Right lung (tissue), 5 donors: ENCODE results near the gene SPTLC2. TPM values are rescaled to one million over a fixed set of nuclear protein-coding genes. Genes with fewer than 3 reads are reported as not detected.

ENCODE experiments used
- DNase-seq, 2 donors: peaks; one replicate each; pipeline ENCODE4 v3.0.0-alpha.2; 2013
- polyA plus RNA-seq, 5 donors: library from polyadenylated mRNA; unstranded; fragments of 120-200 nt; gene quantifications; one replicate each; pipeline versions ENCODE4 v1.2.1 to v1.2.3, GENCODE V29; 2013; ENCODE audit warnings: inconsistent platforms in 1 of 5, low replicate concordance in 1 of 5; ENCODE audit not compliant: insufficient read length in 5 of 5, insufficient read depth in 1 of 5

The SPTLC2 gene
- polyA plus RNA-seq, 5 donors: 22.7 to 37.2 (median 34.9) TPM

DNA sequence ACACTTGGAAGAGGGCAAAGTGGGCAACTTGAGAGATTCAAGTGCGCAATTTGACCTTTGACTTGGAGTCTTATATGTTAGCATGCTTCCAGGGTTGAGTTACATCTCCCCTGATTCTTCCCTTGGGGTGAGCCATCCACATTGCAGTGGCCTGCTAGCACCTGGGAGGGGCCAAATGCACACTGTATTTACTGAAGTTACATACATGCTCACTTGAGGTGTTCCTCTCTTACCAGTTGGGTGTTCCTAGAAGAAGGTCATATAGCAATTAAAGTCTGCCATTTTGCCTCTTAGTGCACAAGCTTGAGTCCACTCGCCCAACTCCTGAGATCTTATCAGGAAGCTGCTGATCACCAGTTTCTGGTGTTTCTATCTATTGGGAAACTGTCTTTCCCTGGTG is 13.7 kb upstream of the SPTLC2 start:
- no peak for DNase-seq

DNA sequence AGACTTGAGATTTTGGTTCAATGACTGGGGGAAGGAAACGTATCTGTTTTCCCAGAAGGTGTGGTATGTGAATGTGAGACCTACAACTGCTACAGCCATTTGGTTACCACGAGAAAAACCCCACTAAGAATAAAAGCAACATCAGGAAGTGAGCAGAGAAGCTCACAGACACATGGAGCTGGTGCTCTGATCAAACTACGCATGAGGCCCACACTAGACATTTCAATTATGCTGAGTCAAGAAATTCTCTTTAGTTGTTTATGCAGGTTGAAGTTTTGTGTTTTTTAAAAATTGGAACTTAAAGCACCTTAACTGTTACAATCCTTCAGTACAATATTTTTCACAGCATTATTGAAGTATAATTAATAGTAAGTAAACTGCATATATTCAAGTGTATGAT is 8.9 kb upstream of the SPTLC2 start:
- no peak for DNase-seq

DNA sequence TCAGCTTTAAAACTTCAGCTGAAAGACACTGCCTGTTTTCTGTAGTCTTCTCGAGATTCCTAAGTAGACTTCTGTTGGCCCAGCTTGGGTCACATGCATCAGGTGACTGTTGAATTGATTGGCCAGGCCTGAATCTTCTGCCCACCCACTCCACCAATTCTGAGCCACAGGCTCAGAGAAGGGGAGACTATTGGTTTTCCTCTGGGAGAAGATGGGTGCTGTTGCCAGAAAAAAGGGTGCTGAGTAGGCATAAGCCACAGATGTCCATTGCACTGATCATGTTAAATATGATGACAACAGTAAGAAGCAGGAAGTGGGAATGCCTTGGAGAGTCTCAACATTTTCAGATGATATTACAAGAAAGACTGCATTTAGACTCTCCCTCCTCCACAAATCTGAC is 6.8 kb upstream of the SPTLC2 start:
- DNase-seq: no peak

DNA sequence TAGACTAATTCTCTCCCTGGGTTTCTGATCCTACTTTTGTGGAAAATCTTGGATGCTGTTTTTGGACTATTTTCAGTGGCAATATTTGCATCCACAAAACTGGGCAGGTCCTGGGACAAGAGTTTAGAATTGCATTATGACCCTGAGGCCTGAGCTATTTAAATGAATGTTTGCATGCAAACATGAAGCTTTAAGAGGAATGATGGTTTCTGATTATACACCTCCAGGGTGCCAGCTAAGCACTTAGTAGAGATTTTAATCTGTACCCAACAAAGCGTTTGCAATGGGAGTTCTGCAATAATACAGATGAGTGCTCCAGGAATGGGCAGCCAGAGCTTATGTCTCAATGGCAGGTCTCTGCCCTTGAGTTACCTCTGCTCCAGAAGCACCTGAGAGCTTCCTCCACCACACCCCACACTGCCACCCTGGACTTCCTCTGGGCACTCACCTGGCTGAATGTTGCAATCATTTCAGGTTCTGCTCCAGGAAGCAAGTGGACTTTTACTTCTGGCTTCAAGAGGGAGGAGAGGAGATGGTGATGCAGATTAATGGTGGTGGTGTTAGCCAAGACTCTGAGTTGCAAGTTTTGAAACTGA is 6.0 kb upstream of the SPTLC2 start:
- no peak for DNase-seq

DNA sequence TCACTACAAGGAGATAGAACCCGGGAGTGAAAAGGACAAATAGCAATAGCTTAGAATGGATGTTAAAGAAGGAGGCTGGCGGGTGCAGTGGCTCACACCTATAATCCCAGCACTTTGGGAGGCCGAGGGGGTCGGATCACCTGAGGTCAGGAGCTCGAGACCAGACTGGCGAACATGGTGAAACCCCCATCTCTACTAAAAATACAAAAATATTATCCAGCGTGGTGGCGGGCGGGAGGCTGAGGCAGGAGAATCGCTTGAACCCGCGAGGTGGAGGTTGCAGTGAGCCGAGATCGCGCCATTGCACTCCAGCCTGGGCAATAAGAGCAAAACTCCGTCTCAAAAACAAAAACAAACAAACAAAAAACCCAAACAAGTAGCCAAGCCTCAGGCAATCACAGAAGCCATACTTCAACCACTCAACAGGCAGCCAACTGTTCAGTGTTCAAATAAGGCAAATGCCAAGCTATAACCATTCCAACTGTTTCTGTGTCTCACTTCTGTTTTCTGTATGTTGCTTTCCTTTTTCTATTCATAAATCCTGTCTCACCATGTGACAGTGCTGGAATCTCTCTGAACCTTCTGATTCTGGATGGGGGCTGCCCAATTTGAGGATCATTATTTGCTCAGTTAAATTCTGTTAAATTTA is 3.9 kb upstream of the SPTLC2 start:
- DNase-seq: no peak

DNA sequence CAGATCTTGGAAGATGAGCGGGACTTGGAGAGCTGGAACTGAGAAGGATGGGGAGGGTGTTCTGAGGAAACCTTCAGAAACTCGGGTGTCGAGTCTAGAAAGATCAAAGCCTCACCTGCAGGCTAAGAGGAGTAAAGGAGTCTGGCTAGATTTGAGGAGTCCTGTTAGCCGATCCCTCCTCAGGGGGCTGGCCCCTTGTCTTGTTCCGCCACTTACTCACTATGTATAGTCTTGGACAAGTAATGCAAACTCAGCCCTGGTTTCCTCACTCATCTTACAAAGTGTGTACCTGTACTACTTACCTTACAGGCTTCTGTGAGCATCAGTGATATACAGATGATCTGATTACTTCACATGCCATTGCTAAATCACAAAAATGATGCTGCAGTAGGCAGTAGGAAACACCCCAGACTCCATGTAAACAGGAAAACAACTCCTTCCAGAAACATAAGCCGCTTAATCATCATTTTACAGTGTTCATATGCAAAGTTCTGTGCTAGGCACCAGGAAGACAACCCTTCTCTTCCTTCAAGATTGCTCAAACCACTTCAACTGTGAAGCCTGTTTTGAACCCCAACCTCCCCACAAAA is 2.0 kb upstream of the SPTLC2 start:
- no peak for DNase-seq

DNA sequence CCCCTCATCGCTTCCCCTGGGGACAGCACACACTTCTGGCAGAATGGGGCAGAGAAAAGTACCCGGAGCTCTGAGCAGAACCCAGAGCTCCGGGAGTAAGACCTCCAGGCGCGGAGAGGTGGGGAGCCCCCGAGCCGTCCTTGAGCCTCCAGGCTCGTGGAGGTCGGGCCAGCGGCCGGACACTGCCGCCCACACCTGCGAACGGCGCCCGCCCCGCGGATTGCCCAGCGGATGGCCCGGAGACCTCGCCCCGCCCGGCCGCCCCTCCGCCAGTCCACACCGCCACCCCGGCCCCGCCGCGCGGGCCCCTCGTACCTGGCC is 344 bp downstream of the SPTLC2 start:
- no peak for DNase-seq

DNA sequence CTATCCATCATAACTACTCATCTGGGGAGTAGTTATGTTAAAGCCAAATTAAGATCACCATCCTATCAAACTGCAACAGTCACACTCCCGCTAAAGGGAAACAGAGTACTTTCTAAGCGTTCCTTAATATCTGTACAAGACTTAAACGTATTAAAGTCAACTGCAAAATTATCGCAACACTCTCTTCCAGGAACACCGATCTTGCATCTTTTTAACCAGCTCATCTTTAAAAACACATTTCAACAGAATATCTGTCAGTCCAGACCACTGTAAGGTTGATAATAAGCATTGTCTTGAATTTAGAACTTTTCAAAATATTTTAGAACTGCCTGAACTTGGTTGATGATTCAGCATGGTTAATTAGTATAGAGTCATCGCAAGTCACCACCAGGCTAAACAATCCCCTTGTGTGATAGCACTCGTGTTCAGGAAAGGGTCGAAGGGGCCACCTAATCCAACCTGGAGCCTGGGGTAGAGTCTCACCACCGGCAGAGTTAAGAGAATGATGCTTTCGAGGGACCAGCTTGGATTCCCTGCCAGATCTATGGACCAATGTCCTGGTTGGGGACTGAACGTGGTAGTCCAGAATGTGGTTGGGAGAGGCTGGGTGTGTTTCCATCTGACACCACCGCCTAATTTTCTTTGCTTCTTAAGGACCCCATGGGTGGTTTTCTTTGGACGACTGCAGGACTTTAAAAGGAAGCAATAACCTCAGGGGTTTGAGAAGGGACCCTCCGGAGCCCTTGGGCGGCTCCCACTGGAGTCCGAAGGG is 890 bp downstream of the SPTLC2 start:
- no peak for DNase-seq

DNA sequence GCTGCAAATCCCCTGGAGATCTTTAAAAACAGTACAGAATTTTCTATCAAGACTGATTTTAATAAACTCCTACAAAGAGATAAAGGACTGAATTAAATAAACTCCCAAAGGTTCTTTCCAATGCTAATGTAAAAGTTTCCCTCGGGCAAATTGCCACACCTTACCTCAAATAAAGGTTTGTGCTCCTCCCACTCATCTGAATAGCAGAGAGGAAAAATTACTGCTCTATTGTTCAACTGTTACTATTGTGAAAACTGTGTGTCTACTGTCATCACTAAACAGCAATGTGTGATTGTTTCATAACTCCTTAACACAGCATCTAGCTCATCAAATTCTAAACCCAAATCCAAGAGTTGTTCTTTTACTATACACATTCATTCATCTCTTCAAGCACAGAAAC is 3.2 kb downstream of the SPTLC2 start:
- no peak for DNase-seq

DNA sequence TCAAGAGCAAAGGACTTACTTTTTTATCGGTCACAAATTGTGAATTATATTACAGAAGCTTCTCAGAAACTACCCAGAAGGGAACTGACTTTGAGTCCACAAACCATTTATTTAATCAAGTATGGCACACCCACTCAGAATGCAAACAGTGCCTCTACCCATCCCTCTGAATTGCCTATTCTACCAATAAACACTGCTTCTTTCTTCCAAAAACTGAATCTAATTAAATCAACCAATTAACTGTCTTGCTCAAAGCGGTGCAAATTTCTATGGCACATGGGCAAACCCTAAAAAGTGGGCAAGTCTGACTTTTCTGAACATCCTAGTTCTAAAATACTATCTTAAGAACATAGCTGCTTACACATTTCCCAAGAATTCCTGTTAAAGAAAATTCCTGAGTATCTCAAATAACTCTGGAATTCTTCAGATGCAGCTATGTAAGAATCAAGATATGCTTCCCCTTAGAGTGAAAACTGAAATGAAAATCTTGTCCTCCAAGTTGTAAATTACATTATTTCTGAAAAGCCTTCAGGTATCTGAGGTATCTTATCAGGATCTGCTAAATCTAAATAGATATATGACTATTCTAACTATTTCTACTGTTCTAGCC is 4.3 kb downstream of the SPTLC2 start:
- no peak for DNase-seq

DNA sequence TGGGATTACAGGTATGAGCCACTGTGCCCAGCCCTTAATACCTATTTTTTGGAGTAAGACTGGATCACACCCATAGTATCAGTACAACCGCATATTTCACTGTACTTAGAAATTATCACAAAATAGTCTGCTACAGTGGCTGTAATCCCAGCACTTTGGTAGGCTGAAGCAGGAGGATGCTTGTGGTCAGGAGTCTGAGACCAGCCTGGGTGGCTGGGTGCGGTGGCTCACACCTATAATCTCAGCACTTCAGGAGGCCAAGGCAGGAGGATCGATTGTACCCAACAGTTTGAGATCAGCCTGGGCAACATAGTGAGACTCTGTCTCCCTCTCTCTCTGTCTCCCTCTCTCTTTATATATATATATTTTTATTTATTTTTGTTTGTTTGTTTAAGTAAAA is 5.9 kb downstream of the SPTLC2 start:
- no peak for DNase-seq

DNA sequence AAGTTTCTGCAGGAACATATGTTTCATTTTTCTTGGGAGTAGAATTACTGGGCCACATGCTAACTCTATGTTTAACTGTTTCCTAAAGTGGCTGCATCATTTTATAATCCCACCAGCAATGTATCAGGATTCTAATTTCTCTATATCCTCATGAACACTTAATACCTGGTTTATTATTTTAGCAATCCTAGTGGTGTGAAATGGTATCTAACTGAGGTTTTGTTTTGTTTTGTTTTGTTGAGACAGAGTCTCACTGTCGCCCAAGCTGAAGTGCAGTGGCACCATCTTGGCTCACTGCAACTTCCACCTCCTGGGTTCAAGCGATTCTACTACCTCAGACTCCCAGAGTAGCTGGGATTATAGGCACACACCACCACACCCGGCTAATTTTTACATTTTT is 6.5 kb downstream of the SPTLC2 start:
- no peak for DNase-seq

DNA sequence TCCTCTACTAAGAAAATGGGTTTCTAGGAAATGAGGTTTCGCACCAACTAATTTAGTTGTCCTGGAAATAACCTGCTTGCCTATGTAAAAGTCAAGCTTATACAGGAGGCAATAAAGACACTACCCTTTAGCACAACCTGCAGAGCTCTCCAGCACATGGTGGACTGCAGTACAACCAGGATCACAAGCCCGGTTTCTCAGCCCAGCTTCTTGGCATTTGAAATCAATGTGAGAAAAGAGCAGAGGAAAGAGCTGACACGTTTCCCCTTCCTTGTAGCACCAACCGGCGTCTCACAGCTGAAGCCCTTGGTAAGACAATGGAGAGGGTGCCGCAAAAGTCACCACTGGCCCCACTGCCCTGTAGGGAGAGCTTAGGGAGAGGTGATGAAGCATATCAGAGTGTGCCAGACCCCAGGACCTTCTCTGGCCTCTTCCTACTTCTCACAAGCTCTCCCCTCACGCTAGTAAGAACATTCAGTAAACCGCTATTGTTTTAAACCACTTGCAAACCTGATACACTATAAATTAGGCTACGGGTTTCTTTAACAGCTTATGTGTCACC is 8.6 kb downstream of the SPTLC2 start:
- DNase-seq: no peak

DNA sequence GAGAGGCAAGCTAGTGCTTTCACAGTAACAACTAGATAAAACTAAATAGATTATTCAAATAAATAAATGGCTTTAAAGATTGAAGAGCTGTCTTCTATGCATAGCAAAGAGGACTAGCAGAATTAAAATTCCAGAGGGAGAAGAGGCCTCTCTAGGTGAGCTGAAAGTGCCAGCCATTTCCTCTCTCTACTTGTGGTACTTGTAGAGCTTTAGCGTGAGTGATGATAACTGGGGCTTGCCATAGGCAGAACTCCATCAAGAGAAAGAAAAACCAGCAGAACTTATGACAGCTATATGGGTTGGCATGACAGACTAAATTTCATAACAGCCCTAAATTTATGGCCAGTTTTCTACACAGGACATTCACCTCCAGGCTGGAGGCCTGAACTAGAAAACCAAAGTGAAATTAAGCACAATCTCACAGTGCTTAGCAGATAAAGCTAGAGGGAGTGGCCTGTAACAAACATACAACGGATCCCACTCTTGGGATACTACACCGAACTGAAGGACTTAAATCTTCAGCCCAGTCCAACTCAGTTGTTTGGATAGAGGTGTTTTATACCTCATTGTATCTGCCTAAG is 11.0 kb downstream of the SPTLC2 start:
- no peak for DNase-seq

DNA sequence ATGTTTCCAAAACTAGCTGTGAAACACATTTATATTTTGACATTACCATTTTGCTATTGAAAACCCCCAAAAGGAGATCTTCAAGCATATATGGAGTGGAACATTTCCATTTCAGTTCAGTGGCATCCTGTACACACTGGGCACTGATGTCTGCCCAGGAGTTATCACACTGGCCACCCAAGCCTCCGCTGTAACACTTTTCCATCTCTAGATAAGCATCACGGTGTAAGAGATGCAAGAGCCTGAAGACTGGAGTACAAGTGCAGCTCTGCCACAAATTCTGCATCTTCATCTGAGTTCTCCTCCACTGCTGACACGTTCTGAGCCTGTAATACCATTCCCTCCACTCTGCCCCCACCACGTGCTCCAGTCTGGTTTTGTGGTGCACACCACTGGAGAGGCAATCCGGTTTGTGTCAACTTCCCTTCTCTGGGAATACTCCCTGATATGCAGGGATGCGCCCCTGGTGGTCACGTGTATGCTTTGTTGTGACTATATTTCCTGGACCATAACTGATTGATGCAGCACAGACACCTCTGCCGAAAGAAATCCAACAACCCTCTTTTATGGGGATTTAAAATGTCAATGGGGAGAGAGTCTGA is 12.7 kb downstream of the SPTLC2 start:
- DNase-seq: no peak

DNA sequence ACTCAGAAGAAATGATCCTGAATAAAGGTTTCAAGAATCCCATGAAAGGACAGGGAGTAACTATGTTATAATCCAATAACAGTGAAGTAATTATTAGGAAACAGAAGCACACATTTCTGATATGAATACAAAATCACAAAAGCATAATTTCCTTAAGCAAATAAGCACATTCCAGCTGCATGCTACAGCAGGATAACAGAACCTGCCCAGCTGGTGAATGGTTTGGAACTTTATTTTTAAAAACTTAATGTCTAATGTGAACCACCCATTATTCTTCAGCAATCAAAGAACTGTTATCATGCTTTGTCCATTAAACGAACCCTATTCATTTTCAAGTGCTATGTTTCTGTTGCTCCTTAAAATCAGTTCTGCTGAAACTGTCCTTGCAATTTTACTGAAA is 13.4 kb downstream of the SPTLC2 start:
- no peak for DNase-seq

DNA sequence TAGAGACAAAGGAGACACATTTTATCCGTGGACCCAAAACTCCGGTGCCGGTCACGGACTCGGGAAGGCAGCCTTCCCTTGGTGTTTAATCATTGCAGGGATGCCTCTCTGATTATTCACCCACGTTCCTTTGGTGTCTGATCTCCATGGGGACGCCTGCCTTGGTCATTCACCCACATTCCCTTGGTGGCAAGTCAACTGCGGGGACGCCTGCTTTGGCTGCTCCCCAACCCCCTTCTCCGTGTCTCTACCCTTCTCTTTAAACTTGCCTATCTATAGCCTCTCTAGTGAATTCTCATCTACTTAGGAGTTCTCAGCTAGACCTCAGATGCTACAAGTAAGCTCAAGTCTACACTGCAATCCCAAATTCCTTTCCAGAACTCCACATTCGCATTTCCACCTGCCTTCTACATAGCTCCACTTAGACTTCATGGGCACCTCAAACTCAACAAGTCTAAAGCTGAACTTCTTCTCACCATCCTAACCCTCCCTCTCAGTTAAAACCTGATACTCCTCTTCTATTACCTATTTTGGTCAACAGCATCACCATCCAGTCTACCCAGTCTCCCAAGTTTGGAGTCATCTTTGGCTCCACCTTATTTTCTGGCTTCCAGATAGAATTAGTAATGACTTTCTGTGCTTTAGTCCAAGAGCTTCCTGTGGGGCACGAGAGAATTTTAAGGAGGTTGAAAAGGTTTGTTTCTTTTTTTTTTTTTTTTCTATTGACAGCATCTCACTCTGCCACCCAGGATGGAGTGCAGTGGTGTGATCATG is 14.4 kb downstream of the SPTLC2 start:
- no peak for DNase-seq

DNA sequence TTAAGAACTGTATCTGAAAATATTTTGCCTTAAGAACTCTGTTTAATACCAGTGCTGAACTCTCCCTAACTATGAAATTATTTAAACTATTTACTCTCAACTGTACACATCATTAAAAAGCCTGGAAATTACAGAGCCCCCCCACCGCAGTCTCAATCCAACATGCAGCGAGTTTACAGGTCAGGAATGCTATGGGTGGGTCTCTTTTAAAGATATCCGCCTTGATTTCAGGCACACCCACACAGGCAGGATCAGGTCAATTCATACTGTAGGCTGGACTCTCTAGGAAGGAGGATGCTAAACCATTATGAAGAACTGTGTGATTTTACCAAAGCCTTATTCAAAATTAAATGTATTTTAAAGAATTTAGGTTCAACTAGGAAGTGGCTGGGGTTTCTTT is 16.5 kb downstream of the SPTLC2 start:
- DNase-seq: no peak

DNA sequence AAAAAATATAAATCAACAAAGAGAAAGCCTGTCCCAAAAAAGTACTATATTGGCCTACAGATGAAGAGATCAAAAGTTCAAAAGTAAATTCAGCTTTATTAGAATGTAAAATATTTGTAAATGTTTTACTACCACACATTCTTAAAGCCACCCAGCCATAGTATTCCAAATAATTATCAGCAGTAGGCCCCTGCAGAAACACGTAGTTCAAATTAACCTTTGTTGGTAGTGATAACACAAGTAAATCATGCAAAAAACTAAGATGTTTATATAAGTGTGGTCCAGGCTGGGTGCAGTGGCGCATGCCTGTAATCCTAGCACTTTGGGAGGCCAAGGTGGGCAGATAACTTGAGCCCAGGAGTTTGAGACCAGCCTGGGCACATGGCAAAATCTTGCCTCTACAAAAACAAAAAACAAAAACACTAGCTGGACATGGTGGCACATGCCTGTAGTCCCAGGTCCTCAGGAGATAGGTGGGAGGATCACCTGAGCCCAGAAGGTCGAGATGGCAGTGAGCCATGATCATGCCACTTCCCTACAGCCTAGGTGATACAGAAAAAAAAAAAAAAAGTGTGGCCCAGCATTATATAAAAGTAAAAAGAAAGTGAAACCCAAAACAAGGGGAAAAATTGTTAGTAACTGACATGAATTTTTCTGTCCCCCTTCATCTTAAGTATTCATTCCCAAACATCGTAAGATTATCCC is 17.9 kb downstream of the SPTLC2 start:
- no peak for DNase-seq

DNA sequence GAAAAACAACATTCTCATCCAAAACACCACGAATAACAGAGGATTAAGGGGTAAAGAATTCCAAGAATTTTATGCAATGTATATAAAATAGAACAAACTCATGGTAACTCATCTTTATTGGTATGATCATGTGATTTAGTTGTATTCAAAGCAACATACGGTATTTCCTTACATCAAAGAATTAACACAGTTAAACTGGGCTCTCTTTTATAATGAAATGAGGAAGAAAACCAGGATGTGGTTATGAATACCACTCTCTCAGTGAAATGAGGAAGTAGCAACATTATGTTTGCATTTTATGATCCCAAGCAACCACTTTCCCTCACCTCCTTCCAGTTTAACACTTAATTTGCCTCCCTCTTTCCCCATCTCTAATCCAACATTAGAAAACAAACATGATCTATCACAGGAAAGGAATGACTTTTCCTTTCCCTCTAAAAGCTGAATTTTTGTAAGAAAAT is 22.9 kb downstream of the SPTLC2 start:
- DNase-seq: no peak
